ENCODE measurements around the gene THSD7B.

THSD7B gene

GRCh38 chr2:137192366-137193310, 427.3 kb downstream of the THSD7B start:
- Mint-ChIP-seq H3K36me3 (no peaks in the 10 kb centered on the region), H3K27ac (no peak overlapping the region), H3K4me1 (no peaks in the 10 kb centered on the region), H3K4me3 (no peak overlapping the region), H3K9me3 (peaks cover 5% of the 10 kb centered on the region)
- ATAC-seq (no peak), DNase-seq (ENCODE audit: low spot score in 2 of 2) (no peak)

- no peaks in the 10 kb centered on the region for H3K36me3 Mint-ChIP-seq
- H3K4me1 Mint-ChIP-seq = no peaks in the 10 kb centered on the region
- no peak overlapping the region for H3K27ac Mint-ChIP-seq
- ATAC-seq = no peak
- no peak overlapping the region for H3K4me3 Mint-ChIP-seq
- peaks cover 5% of the 10 kb centered on the region for H3K9me3 Mint-ChIP-seq
- no peak for DNase-seq (ENCODE audit: low spot score in 2 of 2)
These were observed 428.1 kb downstream of the THSD7B start for GRCh38 chr2:137193401-137193800.

- H3K9me3 Mint-ChIP-seq = peaks cover 5% of the 10 kb centered on the region
- no peak for DNase-seq (ENCODE audit: low spot score in 2 of 2)
- no peak overlapping the region for H3K4me3 Mint-ChIP-seq
- no peak for ATAC-seq
- no peaks in the 10 kb centered on the region for H3K4me1 Mint-ChIP-seq
- no peak overlapping the region for H3K27ac Mint-ChIP-seq
- H3K36me3 Mint-ChIP-seq = no peaks in the 10 kb centered on the region
These were observed 428.8 kb downstream of the THSD7B start for GRCh38 chr2:137194111-137194510.

- H3K4me3 Mint-ChIP-seq = no peak overlapping the region
- H3K4me1 Mint-ChIP-seq = no peaks in the 10 kb centered on the region
- H3K27ac Mint-ChIP-seq = no peak overlapping the region
- H3K9me3 Mint-ChIP-seq = peaks cover 3% of the 10 kb centered on the region
- DNase-seq (ENCODE audit: low spot score in 2 of 2) (no peak), ATAC-seq (no peak)
- no peaks in the 10 kb centered on the region for H3K36me3 Mint-ChIP-seq
These were observed 434.4 kb downstream of the THSD7B start for GRCh38 chr2:137199751-137200150.

GRCh38 chr2:137202318-137202717, 437.0 kb downstream of the THSD7B start:
- H3K27ac Mint-ChIP-seq = no peak overlapping the region
- no peak for ATAC-seq
- no peaks in the 10 kb centered on the region for H3K36me3 Mint-ChIP-seq
- no peak for DNase-seq (ENCODE audit: low spot score in 2 of 2)
- H3K4me1 Mint-ChIP-seq = no peaks in the 10 kb centered on the region
- H3K9me3 Mint-ChIP-seq = peaks cover 3% of the 10 kb centered on the region
- H3K4me3 Mint-ChIP-seq = no peak overlapping the region

GRCh38 chr2:137205324-137205723, 440.0 kb downstream of the THSD7B start:
- ATAC-seq (no peak), DNase-seq (ENCODE audit: low spot score in 2 of 2) (no peak)
- Mint-ChIP-seq H3K4me3 (no peak overlapping the region), H3K4me1 (no peaks in the 10 kb centered on the region), H3K9me3 (peaks cover 3% of the 10 kb centered on the region), H3K27ac (no peak overlapping the region), H3K36me3 (no peaks in the 10 kb centered on the region)

- H3K4me3 Mint-ChIP-seq = no peak overlapping the region
- H3K27ac Mint-ChIP-seq = no peak overlapping the region
- H3K4me1 Mint-ChIP-seq = no peaks in the 10 kb centered on the region
- peaks cover 3% of the 10 kb centered on the region for H3K9me3 Mint-ChIP-seq
- ATAC-seq (no peak), DNase-seq (ENCODE audit: low spot score in 2 of 2) (no peak)
- no peaks in the 10 kb centered on the region for H3K36me3 Mint-ChIP-seq
These were observed 440.7 kb downstream of the THSD7B start for GRCh38 chr2:137206069-137206468.

GRCh38 chr2:137207030-137207429, 441.7 kb downstream of the THSD7B start:
- H3K9me3 Mint-ChIP-seq = peaks cover 3% of the 10 kb centered on the region
- no peak for DNase-seq (ENCODE audit: low spot score in 2 of 2)
- H3K4me3 Mint-ChIP-seq = no peak overlapping the region
- H3K36me3 Mint-ChIP-seq = no peaks in the 10 kb centered on the region
- no peak for ATAC-seq
- H3K27ac Mint-ChIP-seq = no peak overlapping the region
- H3K4me1 Mint-ChIP-seq = no peaks in the 10 kb centered on the region

GRCh38 chr2:137208431-137208891, 443.1 kb downstream of the THSD7B start:
- no peak overlapping the region for H3K4me3 Mint-ChIP-seq
- peaks cover 3% of the 10 kb centered on the region for H3K9me3 Mint-ChIP-seq
- H3K4me1 Mint-ChIP-seq = no peaks in the 10 kb centered on the region
- H3K36me3 Mint-ChIP-seq = no peaks in the 10 kb centered on the region
- no peak for ATAC-seq
- no peak for DNase-seq (ENCODE audit: low spot score in 2 of 2)
- H3K27ac Mint-ChIP-seq = no peak overlapping the region

GRCh38 chr2:137210039-137210438, 444.7 kb downstream of the THSD7B start:
- no peak for ATAC-seq
- no peak for DNase-seq (ENCODE audit: low spot score in 2 of 2)
- H3K27ac Mint-ChIP-seq = no peak overlapping the region
- H3K4me3 Mint-ChIP-seq = no peak overlapping the region
- H3K4me1 Mint-ChIP-seq = no peaks in the 10 kb centered on the region
- H3K9me3 Mint-ChIP-seq = peaks cover 5% of the 10 kb centered on the region
- no peaks in the 10 kb centered on the region for H3K36me3 Mint-ChIP-seq

- H3K36me3 Mint-ChIP-seq = no peaks in the 10 kb centered on the region
- no peak overlapping the region for H3K4me3 Mint-ChIP-seq
- H3K9me3 Mint-ChIP-seq = peaks cover 6% of the 10 kb centered on the region
- no peak overlapping the region for H3K27ac Mint-ChIP-seq
- ATAC-seq (no peak), DNase-seq (ENCODE audit: low spot score in 2 of 2) (no peak)
- H3K4me1 Mint-ChIP-seq = no peaks in the 10 kb centered on the region
These were observed 446.4 kb downstream of the THSD7B start for GRCh38 chr2:137211761-137212160.

GRCh38 chr2:137220438-137220993, 455.2 kb downstream of the THSD7B start:
- H3K4me3 Mint-ChIP-seq = no peak overlapping the region
- DNase-seq (ENCODE audit: low spot score in 2 of 2) (no peak), ATAC-seq (no peak)
- no peak overlapping the region for H3K27ac Mint-ChIP-seq
- H3K9me3 Mint-ChIP-seq = peaks cover 12% of the 10 kb centered on the region
- H3K4me1 Mint-ChIP-seq = no peaks in the 10 kb centered on the region
- no peaks in the 10 kb centered on the region for H3K36me3 Mint-ChIP-seq

- Mint-ChIP-seq H3K27ac (no peak overlapping the region), H3K36me3 (no peaks in the 10 kb centered on the region), H3K4me1 (no peaks in the 10 kb centered on the region), H3K9me3 (peaks cover 10% of the 10 kb centered on the region), H3K4me3 (no peak overlapping the region)
- DNase-seq (ENCODE audit: low spot score in 2 of 2) (no peak), ATAC-seq (no peak)
These were observed 456.6 kb downstream of the THSD7B start for GRCh38 chr2:137221797-137222492.

GRCh38 chr2:137223722-137224121, 458.4 kb downstream of the THSD7B start:
- H3K27ac Mint-ChIP-seq = no peak overlapping the region
- no peaks in the 10 kb centered on the region for H3K36me3 Mint-ChIP-seq
- no peaks in the 10 kb centered on the region for H3K4me1 Mint-ChIP-seq
- ATAC-seq (no peak), DNase-seq (ENCODE audit: low spot score in 2 of 2) (no peak)
- H3K4me3 Mint-ChIP-seq = no peak overlapping the region
- peaks cover 14% of the 10 kb centered on the region for H3K9me3 Mint-ChIP-seq

GRCh38 chr2:137228566-137228965, 463.2 kb downstream of the THSD7B start:
- no peak overlapping the region for H3K27ac Mint-ChIP-seq
- H3K4me3 Mint-ChIP-seq = no peak overlapping the region
- H3K36me3 Mint-ChIP-seq = no peaks in the 10 kb centered on the region
- no peaks in the 10 kb centered on the region for H3K4me1 Mint-ChIP-seq
- DNase-seq (ENCODE audit: low spot score in 2 of 2) (no peak), ATAC-seq (no peak)
- peaks cover 8% of the 10 kb centered on the region for H3K9me3 Mint-ChIP-seq

Measured in stimulated activated effector memory CD8-positive, alpha-beta T cell treated with anti-CD3 and anti-CD28 coated beads, Interleukin-12 subunit alpha, Interleukin-12 subunit beta, amount 100 ng/mL, for 72 hours (primary cell).